GM18507 (cell line): ENCODE data around the gene CDON.

Source experiments
- DNase-seq: peaks from one replicate; pipeline ENCODE4 v3.0.0; 2011; ENCODE audit warnings: low read depth; ENCODE audit not compliant: insufficient read length; ENCODE audit errors: extremely low spot score
- FAIRE-seq: peaks from 2 replicates; lab custom pipeline; 2011; peaks lifted over from hg19 to GRCh38; lab: Jason Lieb, UNC

Gene CDON

GRCh38 chr11:125949271-125950177 is 113.1 kb downstream of the CDON start:
- no peak for FAIRE-seq
- no peak for DNase-seq

- FAIRE-seq (no peak), DNase-seq (no peak)
These were observed 114.2 kb downstream of the CDON start for GRCh38 chr11:125948278-125949051.

GRCh38 chr11:125947419-125948277 is 115.0 kb downstream of the CDON start:
- FAIRE-seq (no peak), DNase-seq (no peak)

GRCh38 chr11:125946712-125947418 is 115.8 kb downstream of the CDON start:
- FAIRE-seq (no peak), DNase-seq (no peak)

GRCh38 chr11:125945797-125946520 is 116.7 kb downstream of the CDON start, which contains the start of gene VSIG10L2:
Gene VSIG10L2 (plus strand): TSS chr11:125946044. CDS start chr11:125946056, 12 bp downstream.
- FAIRE-seq (no peak), DNase-seq (no peak)

- FAIRE-seq, result no peak
These were observed 117.5 kb downstream of the CDON start for GRCh38 chr11:125945011-125945796.

GRCh38 chr11:125944350-125945010 is 118.2 kb downstream of the CDON start:
- DNase-seq (no peak), FAIRE-seq (no peak)

More at GRCh38 chr11:125945011-125945796, 117.5 kb downstream of the CDON start:
- DNase-seq, result no peak

GRCh38 chr11:125943661-125944349 is 118.9 kb downstream of the CDON start:
- DNase-seq (no peak), FAIRE-seq (no peak)

- DNase-seq (no peak), FAIRE-seq (no peak)
These were observed 119.8 kb downstream of the CDON start for GRCh38 chr11:125942771-125943428.

- DNase-seq (peak; percentile 23), FAIRE-seq (peak; percentile 29)
These were observed 120.8 kb downstream of the CDON start for GRCh38 chr11:125941619-125942611.

GRCh38 chr11:125941267-125941618 is 121.4 kb downstream of the CDON start:
- DNase-seq (no peak), FAIRE-seq (no peak)

- DNase-seq (no peak), FAIRE-seq (no peak)
These were observed 122.5 kb downstream of the CDON start for GRCh38 chr11:125940145-125940544.

- DNase-seq, result no peak
- FAIRE-seq, result no peak
These were observed 123.6 kb downstream of the CDON start for GRCh38 chr11:125939081-125939521.

GRCh38 chr11:125938418-125938817 is 124.2 kb downstream of the CDON start:
- FAIRE-seq (no peak), DNase-seq (no peak)

- DNase-seq, result no peak
These were observed 127.0 kb downstream of the CDON start for GRCh38 chr11:125935618-125936199.

More at GRCh38 chr11:125935618-125936199, 127.0 kb downstream of the CDON start:
- no peak for FAIRE-seq
